GM23338 (cell line): ENCODE results near the gene C2CD4A. TPM values are rescaled to one million over a fixed set of nuclear protein-coding genes. Genes with fewer than 3 reads are reported as not detected.

Source experiments
- ATAC-seq: fragments of 200-7000 bp; cut with Tn5 transposase; 3 replicates; pipeline ENCODE4 v1.9.1; 2020
- DNase-seq: peaks from one replicate; pipeline ENCODE4 v3.0.0-alpha.2; 2015; ENCODE audit warnings: low spot score
- H2AFZ ChIP-seq: fragments of 200-600 bp; sonication (generic); 2 replicates; pipeline ENCODE4 v1.8.0; 2016; ENCODE audit warnings: antibody characterized with exemption, mild to moderate bottlenecking, moderate library complexity
- H3F3A ChIP-seq: fragments of 200-600 bp; sonication (generic); replicated peaks from 2 replicates; pipeline ENCODE4 v1.8.0; 2017; ENCODE audit warnings: antibody characterized with exemption, mixed run types, low read depth
- H3K27ac ChIP-seq: fragments of 200-600 bp; sonication (generic); 2 replicates; pipeline ENCODE4 v1.6.1; 2016; ENCODE audit warnings: low read depth
- H3K27me3 ChIP-seq: fragments of 200-600 bp; sonication (generic); 2 replicates; pipeline ENCODE4 v1.8.0; 2016; ENCODE audit warnings: mild to moderate bottlenecking, mixed run types, moderate library complexity; ENCODE audit not compliant: insufficient read depth
- H3K36me3 ChIP-seq: fragments of 200-600 bp; sonication (generic); 2 replicates; pipeline ENCODE4 v1.8.0; 2016; ENCODE audit warnings: mild to moderate bottlenecking; ENCODE audit not compliant: insufficient read depth
- H3K4me1 ChIP-seq: fragments of 200-600 bp; sonication (generic); 2 replicates; pipeline ENCODE4 v1.8.0; 2016; ENCODE audit warnings: mild to moderate bottlenecking, moderate library complexity; ENCODE audit not compliant: insufficient read depth
- H3K4me2 ChIP-seq: fragments of 200-600 bp; sonication (generic); 2 replicates; pipeline ENCODE4 v1.7.1; 2017; ENCODE audit warnings: mixed run types
- H3K4me3 ChIP-seq: fragments of 200-600 bp; sonication (generic); 2 replicates; pipeline ENCODE4 v1.6.1; 2016; ENCODE audit warnings: mixed run types
- H3K79me2 ChIP-seq: fragments of 200-600 bp; sonication (generic); replicated peaks from 2 replicates; pipeline ENCODE4 v1.8.0; 2017; ENCODE audit warnings: mild to moderate bottlenecking; ENCODE audit not compliant: insufficient read depth
- H3K9me2 ChIP-seq: fragments of 200-600 bp; sonication (generic); 2 replicates; pipeline ENCODE4 v1.8.0; 2017; ENCODE audit not compliant: insufficient read depth
- H4K20me1 ChIP-seq: fragments of 200-600 bp; sonication (generic); replicated peaks from 2 replicates; pipeline ENCODE4 v1.8.0; 2017; ENCODE audit warnings: mild to moderate bottlenecking; ENCODE audit not compliant: insufficient read depth
- H3K27ac Mint-ChIP-seq: 2 replicates; pipeline ENCODE4 v1.8.0; 2020; ENCODE audit warnings: inconsistent platforms, mild to moderate bottlenecking, moderate library complexity, mixed read lengths
- H3K27me3 Mint-ChIP-seq: 3 replicates; pipeline ENCODE4 v1.8.0; 2022; ENCODE audit warnings: low read depth, mild to moderate bottlenecking, moderate library complexity, mixed read lengths, inconsistent platforms; ENCODE audit not compliant: insufficient read depth, poor library complexity
- H3K36me3 Mint-ChIP-seq: 3 replicates; pipeline ENCODE4 v1.8.0; 2021; ENCODE audit warnings: low read depth, mild to moderate bottlenecking, inconsistent platforms, moderate library complexity, mixed read lengths
- H3K4me1 Mint-ChIP-seq: 3 replicates; pipeline ENCODE4 v1.8.0; 2020; ENCODE audit warnings: mild to moderate bottlenecking, inconsistent platforms, mixed read lengths
- H3K4me3 Mint-ChIP-seq: 3 replicates; pipeline ENCODE4 v1.8.0; 2021; ENCODE audit warnings: moderate library complexity, mild to moderate bottlenecking, inconsistent platforms, mixed read lengths
- H3K9me3 Mint-ChIP-seq: 3 replicates; pipeline ENCODE4 v1.8.0; 2020; ENCODE audit warnings: moderate library complexity, mild to moderate bottlenecking, inconsistent platforms, mixed read lengths
- ETS1 ChIP-seq: IDR thresholded peaks from 2 replicates; pipeline ENCODE4 v1.6.1; 2016; ENCODE audit warnings: antibody characterized with exemption
- EZH2 ChIP-seq: fragments of 200-600 bp; sonication (generic); IDR thresholded peaks from one replicate; pipeline ENCODE4 v1.8.0; 2017; ENCODE audit warnings: antibody characterized with exemption, mild to moderate bottlenecking, low read depth; ENCODE audit not compliant: unreplicated experiment
- NANOG ChIP-seq: IDR thresholded peaks from 2 replicates; pipeline ENCODE4 v1.6.1; 2016; ENCODE audit warnings: antibody characterized with exemption, borderline replicate concordance
- REST ChIP-seq: IDR thresholded peaks from one replicate; pipeline ENCODE4 v1.6.1; 2018; ENCODE audit warnings: antibody characterized with exemption; ENCODE audit not compliant: unreplicated experiment
- STAT1 ChIP-seq: IDR thresholded peaks from one replicate; pipeline ENCODE4 v1.6.1; 2016; ENCODE audit warnings: antibody characterized with exemption; ENCODE audit not compliant: unreplicated experiment
- ZNF331 ChIP-seq: fragments of 250-450 bp; sonication (Bioruptor Pico); IDR thresholded peaks from 2 replicates; pipeline ENCODE4 v1.5.0; 2020; ENCODE audit warnings: low read depth, mild to moderate bottlenecking, moderate library complexity
- polyA plus RNA-seq: library from polyadenylated mRNA; unstranded; fragments of >200 nt; fragmentation: Nextera tagmentation; extraction: Ambion mirVana; gene quantifications from 2 replicates; pipeline ENCODE4 v1.2.1, GENCODE V29; 2016
- total RNA-seq: library from RNA; depleted of rRNA; stranded (reverse); fragments of >200 nt; shearing (Covaris generic); gene quantifications from 2 replicates; pipeline ENCODE4 v1.2.3, GENCODE V29; 2014

Gene C2CD4A
- total and polyA plus RNA-seq, 2 experiments from 2014 or later = 0.07 TPM; not detected in 1

- TF ChIP-seq REST (no peak), ETS1 (no peak)
These were observed 49.1 kb downstream of the C2CD4A start (continued) for GRCh38 chr15:62115847-62116246.

- H3K4me3 Mint-ChIP-seq = no peak overlapping the region
- H3F3A ChIP-seq = no peaks in the 10 kb centered on the region
- H3K4me1 Mint-ChIP-seq = peaks cover 11% of the 10 kb centered on the region
- H3K27ac Mint-ChIP-seq = peak overlapping the region; percentile 1; the same call in 1 of the 2 replicates
- no peaks in the 10 kb centered on the region for H3K9me3 Mint-ChIP-seq
- peaks cover 12% of the 10 kb centered on the region; the same call in 1 of the 2 replicates for H3K9me2 ChIP-seq
- no peak for ATAC-seq
- TF ChIP-seq EZH2 (no peak), NANOG (no peak), ZNF331 (CRISPR knock-in tag) (no peak), STAT1 (no peak), REST (no peak)
- H4K20me1 ChIP-seq = no peaks in the 10 kb centered on the region; the same call in 1 of the 2 replicates
- peaks cover 7% of the 10 kb centered on the region for H3K27me3 Mint-ChIP-seq
- H3K27ac ChIP-seq = no peak overlapping the region
- H3K4me3 ChIP-seq = no peak overlapping the region
- H3K36me3 Mint-ChIP-seq = no peaks in the 10 kb centered on the region
- H3K4me1 ChIP-seq = peaks cover 2% of the 10 kb centered on the region
- H2AFZ ChIP-seq = peak overlapping the region; percentile 43; the same call in 1 of the 2 replicates
- no peak overlapping the region for H3K4me2 ChIP-seq
- H3K79me2 ChIP-seq = no peaks in the 10 kb centered on the region
- no peak for DNase-seq
- no peaks in the 10 kb centered on the region for H3K27me3 ChIP-seq
- no peaks in the 10 kb centered on the region for H3K36me3 ChIP-seq
These were observed 51.9 kb downstream of the C2CD4A start for GRCh38 chr15:62118520-62119226.
